Fibroblast of skin of back (primary cell): Measurements from ENCODE around the gene TSPAN3. TPM values are rescaled to one million over a fixed set of nuclear protein-coding genes. Genes with fewer than 3 reads are reported as not detected.

Source experiments
- DNase-seq: peaks from one replicate; pipeline ENCODE4 v3.0.0-alpha.2; 2013
- polyA plus RNA-seq, 2 experiments: library from polyadenylated mRNA; unstranded; fragments of 120-200 nt; gene quantifications; one replicate each; pipeline ENCODE4 v1.2.1, GENCODE V29; 2013; ENCODE audit not compliant: insufficient read length in 2 of 2

The TSPAN3 gene
- 148 TPM for polyA plus RNA-seq (2013, experiment 1 of 2; ENCODE audit: insufficient read length)
- polyA plus RNA-seq (2013, experiment 2 of 2; ENCODE audit: insufficient read length): 109 TPM

DNA sequence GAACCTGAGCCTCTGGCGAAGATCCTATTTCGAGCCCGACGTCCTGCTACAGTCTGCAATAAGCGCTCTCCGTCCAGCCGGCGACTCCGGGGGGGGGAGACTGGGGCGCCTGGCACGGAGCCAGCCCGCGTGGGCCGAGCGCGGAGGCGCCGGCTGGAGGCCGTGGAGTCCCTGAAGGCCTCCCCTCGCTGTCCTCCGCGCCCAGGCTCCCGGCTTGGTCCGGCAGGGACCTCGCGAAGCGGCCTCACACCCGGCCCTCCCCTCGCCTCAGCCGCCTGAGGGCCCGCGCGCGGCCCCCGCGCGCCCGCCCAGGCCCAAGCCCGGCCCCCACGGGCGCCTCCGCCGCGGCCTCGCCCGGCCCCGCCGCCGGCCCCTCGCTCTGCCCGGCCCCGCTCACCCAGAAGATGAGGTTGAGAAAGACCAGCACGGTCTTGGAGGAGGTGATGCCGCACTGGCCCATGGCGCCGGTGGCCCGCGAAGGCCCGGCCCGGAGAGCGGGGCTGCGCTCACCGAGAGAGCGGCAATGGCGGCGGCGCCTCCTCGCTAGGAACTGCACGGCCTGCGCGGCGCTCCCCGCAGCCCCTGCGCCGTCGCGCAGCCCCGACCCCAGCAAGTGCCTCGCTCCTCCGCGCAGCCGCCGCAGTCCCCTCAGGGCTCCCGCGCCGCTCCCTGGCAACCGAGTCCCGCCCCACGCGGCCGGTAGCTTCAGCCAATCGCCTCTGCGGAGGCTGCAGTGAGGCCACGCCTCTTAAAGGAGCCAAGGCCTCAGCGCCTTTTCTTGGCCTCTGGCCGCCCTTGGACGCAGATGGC lies at the start of gene TSPAN3:
Gene TSPAN3, minus strand, starts transcription at position 615 of the 810 bp plus-strand sequence. Its CDS starts 155 bp downstream, at position 460.
- DNase-seq: peak; percentile 90

DNA sequence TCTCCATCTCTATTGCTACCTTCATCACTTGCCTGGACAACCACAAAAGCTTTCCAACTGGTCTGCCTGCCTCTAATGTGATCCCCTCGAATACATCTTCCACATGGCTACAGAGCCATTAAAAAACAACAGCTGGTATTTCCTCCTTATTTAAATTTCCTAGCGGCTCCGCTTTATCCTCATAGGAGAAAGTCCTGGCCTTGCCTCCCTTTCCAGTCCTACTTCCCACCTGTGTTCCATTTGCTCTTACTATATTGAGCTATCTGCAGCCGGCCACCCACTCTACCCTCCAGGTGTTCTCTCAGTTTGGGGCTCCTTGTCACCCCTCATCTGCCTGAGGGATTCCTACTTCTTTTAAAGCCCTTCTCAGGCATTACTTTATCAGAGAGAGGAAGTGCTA lies 49.7 kb upstream of the TSPAN3 start:
- no peak for DNase-seq

GRCh38 chr15:77119446-77119845 lies 48.5 kb upstream of the TSPAN3 start:
- DNase-seq: no peak

- DNase-seq: peak; percentile 75
Observed at GRCh38 chr15:77118882-77119321, 48.0 kb upstream of the TSPAN3 start.

DNA sequence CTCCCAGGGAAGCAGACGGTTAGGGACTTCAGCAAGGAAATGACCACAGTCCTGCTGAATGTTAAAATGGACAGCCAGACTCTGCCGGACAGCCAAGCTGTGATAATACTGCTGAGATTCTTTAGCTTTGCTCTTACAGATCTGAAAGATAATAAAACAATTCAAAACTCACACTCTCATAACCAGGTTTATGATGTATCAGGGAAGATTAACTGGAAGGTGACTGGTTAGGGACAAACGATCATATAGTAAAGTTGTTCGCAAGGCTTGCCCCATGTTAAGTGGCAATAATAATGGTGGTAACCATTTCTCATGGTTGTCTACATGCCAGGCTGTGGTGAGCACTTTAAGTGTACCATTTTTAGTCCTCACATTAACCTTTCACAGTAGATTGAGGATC lies 44.3 kb upstream of the TSPAN3 start:
- no peak for DNase-seq

- no peak for DNase-seq
Observed at GRCh38 chr15:77112838-77113504, 42.1 kb upstream of the TSPAN3 start.

DNA sequence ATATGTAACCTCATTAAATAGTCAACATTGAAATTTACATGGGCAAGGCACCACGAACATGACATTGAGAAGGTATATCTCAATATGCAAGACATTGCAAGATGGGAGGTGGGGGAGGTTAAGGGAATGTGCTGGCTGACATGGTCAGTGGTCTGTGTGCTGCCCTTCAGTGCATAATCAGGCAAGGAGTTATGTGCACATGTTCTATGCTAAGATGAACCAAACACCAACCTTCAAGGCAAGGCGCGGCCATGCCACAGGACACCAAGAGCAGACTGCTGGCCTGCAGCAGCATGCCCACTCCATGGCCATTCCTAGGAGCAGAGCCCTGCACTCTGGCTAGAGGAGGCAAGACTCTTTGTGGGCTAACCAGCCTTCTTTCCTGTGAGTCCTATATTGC lies 40.9 kb upstream of the TSPAN3 start:
- no peak for DNase-seq

- DNase-seq: peak; percentile 51
Observed at GRCh38 chr15:77107531-77108355, 36.8 kb upstream of the TSPAN3 start.

DNA sequence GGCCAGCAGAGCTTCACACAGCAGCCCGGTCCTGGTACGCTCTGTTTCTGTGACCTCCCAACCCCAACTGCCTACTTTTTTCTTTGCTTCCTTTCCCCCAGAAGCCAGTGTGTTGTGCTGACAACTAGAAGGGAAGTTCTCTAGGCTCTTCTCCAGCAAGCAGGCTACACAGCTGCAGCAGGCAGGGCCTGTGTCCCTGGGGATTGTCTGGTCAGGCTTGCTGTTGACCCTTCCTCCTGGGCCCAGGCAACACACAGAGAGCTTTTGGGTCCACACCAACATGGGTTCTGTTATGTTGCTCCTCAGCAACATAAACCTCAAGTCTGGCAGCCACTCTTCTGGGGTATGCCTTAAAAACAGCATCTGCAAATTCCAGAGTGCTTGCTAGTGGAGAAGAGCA lies 36.2 kb upstream of the TSPAN3 start:
- DNase-seq: no peak

GRCh38 chr15:77104155-77104554 lies 33.2 kb upstream of the TSPAN3 start:
- peak; percentile 18 for DNase-seq

DNA sequence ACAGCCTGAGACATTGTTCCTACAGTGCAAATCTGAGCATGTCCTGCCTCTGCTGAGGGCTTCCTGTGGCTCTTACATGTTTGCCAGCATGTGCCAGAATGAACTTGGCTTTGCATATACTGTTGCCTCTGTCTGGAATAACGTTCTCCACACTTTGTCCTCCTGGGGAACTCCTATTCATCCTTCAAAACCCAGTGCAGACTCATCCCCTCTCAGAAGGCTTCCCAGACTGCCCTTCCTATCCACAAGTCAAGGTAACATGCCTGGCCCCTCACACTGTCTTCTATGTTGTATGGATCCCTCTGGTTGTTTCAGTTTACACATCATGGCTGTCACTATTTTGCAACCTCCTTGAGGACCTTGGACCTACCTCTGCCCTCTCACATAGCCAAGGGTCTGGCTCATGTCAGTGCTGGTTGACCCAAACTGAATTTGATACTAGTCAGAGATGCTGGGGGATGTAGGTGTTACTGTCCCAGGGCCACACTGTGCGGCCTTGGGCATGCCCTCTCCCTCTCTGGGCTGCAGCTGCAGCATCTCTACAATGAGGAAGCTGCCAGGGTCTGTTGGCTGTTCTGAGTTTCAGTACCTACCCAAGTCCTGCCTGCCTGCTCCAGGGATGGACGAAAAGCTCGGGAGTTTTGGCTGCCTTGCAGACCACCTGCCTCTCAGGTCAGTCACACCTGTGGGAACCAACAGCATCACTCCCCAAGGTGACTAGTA lies 29.0 kb upstream of the TSPAN3 start:
- no peak for DNase-seq

DNA sequence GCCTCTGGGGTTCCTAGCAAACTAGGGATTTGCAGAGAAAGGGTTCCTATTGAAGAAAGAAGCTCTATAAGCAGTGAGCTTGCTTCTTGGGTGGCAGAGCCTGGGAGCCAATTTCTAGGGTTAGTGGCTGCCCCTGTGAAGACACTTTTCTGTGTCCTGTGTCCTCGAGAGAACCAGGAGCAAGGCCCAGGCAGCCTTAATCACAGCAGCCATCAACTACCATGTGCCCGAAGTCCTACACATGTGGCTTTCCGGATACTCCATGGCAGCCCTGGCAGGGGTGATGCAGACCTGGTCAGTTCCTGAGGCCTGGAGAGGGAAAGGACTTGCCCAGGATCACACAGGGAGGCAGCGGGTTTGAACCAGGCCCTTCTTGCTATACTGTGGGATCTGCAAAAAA lies 27.7 kb upstream of the TSPAN3 start:
- DNase-seq: no peak

DNA sequence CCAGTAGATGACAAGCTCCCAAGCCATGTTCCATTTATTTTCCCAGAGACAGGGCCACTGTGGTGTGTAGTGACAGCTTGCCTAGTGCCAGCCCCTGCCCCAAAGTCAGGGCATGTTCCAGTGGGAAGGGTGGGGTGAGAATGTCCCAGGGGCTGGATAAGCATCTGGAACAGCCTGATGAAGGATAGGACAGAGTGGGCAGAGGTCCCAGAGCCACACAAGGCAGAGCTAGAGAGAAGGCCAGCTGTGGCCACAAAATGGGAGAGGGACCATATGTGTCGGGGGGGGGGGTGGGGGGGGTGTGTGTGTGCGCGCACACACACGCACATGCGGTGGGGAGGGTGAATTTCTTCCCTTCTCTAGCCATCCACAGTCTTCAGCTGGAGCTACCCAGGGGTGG lies 27.0 kb upstream of the TSPAN3 start:
- DNase-seq: no peak

DNA sequence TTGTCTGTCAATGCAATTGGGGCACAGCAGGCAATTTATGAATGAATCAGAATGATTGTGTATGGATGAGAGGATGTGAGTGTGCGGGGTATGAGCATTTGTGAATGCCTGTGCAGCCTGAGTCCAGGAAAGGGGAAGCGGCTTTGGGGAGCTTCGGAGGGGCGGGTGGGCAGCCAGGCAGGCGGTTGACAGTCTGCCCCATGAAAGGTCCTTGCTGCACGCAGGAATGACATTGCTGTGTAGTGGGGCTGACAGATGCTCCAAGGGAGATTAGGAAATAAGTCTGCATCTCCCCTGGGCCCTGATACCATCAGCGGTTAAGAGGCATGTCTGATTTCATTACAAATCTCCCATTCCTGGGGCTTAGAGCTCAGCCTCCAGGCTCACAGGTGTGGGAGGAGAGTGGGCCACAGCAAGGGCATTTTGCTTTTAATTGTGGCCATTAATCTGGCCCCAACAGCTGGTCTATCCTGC lies 26.4 kb upstream of the TSPAN3 start:
- no peak for DNase-seq

DNA sequence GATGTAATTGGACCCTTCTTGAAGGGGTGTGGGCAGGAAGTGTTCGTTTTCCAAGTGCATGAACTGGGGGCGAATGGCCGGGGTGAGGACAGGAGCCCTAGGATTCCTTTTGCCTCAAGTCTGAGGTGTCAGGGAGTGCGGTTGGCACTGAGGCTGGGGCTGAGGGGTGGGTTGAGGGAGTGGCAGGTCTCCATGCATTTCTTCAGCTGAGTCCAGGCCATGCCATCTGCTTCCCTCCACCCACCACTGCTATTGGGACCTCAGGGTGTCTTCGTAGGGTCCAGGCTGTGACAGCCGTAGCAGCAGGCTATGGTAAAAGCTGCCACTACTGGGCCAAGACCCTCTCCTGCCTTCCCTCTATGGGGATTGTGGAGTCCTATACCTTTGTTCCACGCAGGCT lies 25.6 kb upstream of the TSPAN3 start:
- no peak for DNase-seq

- DNase-seq: no peak
Observed at GRCh38 chr15:77096138-77096537, 25.2 kb upstream of the TSPAN3 start.

DNA sequence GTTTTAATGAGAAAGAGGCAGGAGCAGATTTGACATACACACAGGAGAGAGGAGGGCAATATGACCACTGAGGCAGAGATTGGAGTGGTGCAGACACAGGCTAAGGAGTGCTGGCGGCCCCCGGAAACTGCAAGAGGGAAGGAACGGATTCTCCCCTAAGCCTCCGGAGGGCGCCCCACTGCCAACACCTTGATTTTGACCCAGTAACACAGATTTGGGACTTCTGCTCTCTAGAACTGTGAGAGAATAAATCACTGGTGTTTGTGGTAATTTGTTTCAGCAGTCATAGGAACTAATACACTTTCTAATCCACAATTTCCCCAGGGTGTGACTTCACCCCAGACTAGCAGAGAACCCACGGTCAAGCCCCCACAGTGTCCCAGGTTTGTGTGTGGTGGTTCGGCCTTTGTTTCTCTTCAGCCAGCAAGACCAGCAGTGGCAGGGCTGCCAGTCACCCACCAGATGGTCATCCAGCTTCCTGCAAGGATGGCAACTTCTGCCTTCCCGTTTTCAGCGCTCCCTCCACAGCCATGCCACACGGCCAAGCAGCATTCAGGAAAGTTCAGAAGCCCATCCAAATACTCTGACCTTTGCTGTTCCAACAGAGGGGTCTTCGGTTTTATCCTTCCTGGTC lies 23.6 kb upstream of the TSPAN3 start:
- DNase-seq: no peak

- DNase-seq: no peak
Observed at GRCh38 chr15:77093436-77093835, 22.5 kb upstream of the TSPAN3 start.

DNA sequence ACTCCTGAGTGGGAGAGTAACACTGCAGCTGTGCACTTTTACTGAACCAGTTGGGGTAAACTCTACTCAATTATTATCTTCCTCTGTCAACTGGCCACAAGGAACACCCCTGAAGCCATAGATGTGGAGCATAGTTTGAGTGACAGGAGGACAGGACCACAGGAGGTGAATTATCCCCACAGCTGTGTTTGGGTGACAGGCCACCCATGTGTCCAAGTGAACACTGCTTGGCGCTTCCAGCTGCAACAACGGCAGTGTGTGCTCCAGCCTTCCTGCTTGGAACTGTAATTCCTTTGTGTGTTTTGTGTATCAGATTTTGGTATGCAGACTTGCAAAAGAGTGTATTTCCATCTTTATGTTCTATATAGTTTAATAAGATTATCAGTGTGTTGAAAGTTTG lies 20.2 kb upstream of the TSPAN3 start:
- no peak for DNase-seq

GRCh38 chr15:77087213-77087612 lies 16.3 kb upstream of the TSPAN3 start:
- no peak for DNase-seq

DNA sequence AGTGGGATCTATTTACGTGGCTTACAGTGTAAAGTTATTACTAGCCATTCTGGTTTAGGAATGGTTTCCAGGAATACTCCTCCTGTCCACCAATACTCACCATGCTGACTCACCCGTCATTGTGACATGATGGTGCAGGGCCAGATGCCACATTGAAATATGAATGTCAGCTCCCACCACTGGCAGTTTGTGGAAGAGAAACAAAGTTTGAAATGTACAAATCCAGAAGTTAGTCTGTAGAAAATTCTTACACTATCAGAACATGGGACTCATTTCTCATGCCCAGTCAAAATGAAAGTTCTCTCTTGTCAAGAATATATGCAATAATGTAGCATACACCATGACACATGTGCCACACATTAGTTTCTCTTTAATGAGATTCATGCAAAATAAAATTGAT lies 14.4 kb upstream of the TSPAN3 start:
- peak; percentile 71 for DNase-seq

DNA sequence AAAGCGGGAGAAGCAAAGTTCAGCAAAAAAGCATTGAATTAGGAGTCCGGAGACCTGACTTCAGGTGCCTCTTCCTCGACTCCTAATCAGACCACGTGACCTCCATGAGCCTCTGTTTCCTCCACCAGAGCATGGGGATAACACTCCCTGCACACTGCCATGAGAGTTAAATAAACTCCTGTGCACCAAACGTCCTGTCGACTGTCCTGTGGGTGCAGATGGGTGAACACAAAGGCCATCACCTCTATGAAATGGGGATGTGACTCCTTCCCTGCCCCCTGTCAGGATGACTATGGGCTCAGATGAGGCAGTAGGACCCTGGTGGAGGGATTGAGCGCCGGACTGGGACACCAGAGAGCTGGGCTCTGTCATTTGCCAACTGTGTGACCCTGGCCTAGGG lies 13.5 kb upstream of the TSPAN3 start:
- DNase-seq: no peak
